H1 (cell line): ENCODE data around the gene KATNA1. TPM values are rescaled to one million over a fixed set of nuclear protein-coding genes. Genes with fewer than 3 reads are reported as not detected.

Source experiments
- ATF2 ChIP-seq: IDR thresholded peaks from 2 replicates; pipeline ENCODE4 v1.6.1; 2012; ENCODE audit warnings: low read length, inconsistent platforms
- HDAC2 ChIP-seq, 2 experiments: fragments of 300-600 bp in 1 of 2; sonication (generic) in 1 of 2; IDR thresholded peaks; 2 replicates each; pipeline ENCODE4 v1.6.1; 2011 to 2012; ENCODE audit warnings: low read depth in 2 of 2, low read length in 2 of 2, mild to moderate bottlenecking in 2 of 2, moderate library complexity in 2 of 2, borderline replicate concordance in 1 of 2, inconsistent platforms in 1 of 2
- KDM4A ChIP-seq: IDR thresholded peaks from one replicate; pipeline ENCODE4 v1.7.1; 2012; ENCODE audit warnings: low read depth, mild to moderate bottlenecking, moderate library complexity, low read length, inconsistent platforms; ENCODE audit not compliant: severe bottlenecking
- MAFK ChIP-seq: IDR thresholded peaks from 2 replicates; pipeline ENCODE4 v1.6.1; 2012; ENCODE audit warnings: low read depth, mild to moderate bottlenecking, improper control_type of control experiment, low read length
- RNF2 ChIP-seq: fragments of 200-900, 300-1000 bp; sonication (generic); IDR thresholded peaks from 2 replicates; pipeline ENCODE4 v1.7.1; 2016; ENCODE audit warnings: borderline replicate concordance, low read depth, mild to moderate bottlenecking, antibody characterized with exemption, low read length; ENCODE audit not compliant: poor library complexity, severe bottlenecking; ENCODE audit errors: missing control alignments
- SIN3A ChIP-seq, 2 experiments: IDR thresholded peaks in 1 of 2; conservative IDR thresholded peaks in 1 of 2; 2 replicates each; pipeline ENCODE4 v1.6.1; 2011 to 2012; ENCODE audit warnings: low read length in 2 of 2, improper control_type of control experiment in 1 of 2, low read depth in 1 of 2, mild to moderate bottlenecking in 1 of 2
- SP4 ChIP-seq: IDR thresholded peaks from 2 replicates; pipeline ENCODE4 v1.6.1; 2012; ENCODE audit warnings: low read length, inconsistent platforms
- polyA plus RNA-seq, 7 experiments: library from polyadenylated mRNA; depleted of rRNA in 3 of 7; stranded (reverse) in 5 of 7; unstranded in 2 of 7; fragments of >200 nt in 5 of 7; fragments of 200-250 nt in 2 of 7; gene quantifications; 1 replicate in 5 of 7; 2 replicates in 1 of 7; 4 replicates in 1 of 7; pipeline versions ENCODE4 v1.2.1 to v1.2.3, GENCODE V29; 2011 to 2013; ENCODE audit warnings: missing spikeins in 2 of 7, mixed read lengths in 2 of 7
- total RNA-seq: library from RNA; stranded (reverse); fragmentation: NEBNext Ultra II Directional; extraction: Animal tissue kit (Norgen Biotek cat#: 25700); gene quantifications from 2 replicates; pipeline ENCODE4 v1.2.1, GENCODE V29; 2021

The KATNA1 gene
- total and polyA plus RNA-seq, 2 of the 8 experiments (the other 6 are each of a cell fraction or from before 2014, with no cell fraction given): 7.6 to 20.3 TPM

- TF ChIP-seq HDAC2 (IDR thresholded peaks at IDR 0.05; ENCODE audit: borderline replicate concordance in 1 of 2, low read depth in 2 of 2, low read length in 2 of 2) (no peak), SIN3A (conservative IDR thresholded peaks at IDR 0.05 in 1 of 2, IDR thresholded peaks at IDR 0.05 in 1 of 2; ENCODE audit: low read depth in 1 of 2, low read length in 2 of 2) (no peak), KDM4A (no peak), RNF2 (no peak), ATF2 (no peak), MAFK (no peak), SP4 (no peak)
Observed at GRCh38 chr6:149651056-149651455, 2.5 kb upstream of the KATNA1 start (continued).
